ENCODE results near the gene SEC14L2. TPM values are rescaled to one million over a fixed set of nuclear protein-coding genes. Genes with fewer than 3 reads are reported as not detected.
A peak's percentile ranks its signal among the peaks of the same experiment; 100 is the strongest.

SEC14L2 gene
- total RNA-seq, 1 donor from 2014 or later = 20.6 TPM

DNA sequence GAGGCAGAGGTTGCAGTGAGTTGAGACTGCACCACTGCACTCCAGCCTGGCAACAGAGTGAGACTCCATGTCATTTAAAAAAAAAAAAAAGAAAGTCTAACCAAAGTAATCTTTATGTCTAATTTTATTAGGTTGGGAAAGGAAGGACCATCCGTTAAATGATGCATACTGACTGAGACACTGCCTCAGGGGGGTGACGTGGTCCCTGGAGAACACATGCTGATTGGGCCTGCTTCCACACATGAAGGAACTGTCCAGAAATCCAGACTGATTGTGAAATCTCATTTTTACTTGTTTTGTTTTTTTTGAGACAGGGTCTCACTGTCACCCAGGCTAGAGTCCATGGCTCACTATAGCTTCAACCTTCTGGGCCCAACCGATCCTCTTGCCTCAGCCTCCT lies 45.6 kb upstream of the SEC14L2 start:
- no peak overlapping the region for H3K4me3 ChIP-seq

DNA sequence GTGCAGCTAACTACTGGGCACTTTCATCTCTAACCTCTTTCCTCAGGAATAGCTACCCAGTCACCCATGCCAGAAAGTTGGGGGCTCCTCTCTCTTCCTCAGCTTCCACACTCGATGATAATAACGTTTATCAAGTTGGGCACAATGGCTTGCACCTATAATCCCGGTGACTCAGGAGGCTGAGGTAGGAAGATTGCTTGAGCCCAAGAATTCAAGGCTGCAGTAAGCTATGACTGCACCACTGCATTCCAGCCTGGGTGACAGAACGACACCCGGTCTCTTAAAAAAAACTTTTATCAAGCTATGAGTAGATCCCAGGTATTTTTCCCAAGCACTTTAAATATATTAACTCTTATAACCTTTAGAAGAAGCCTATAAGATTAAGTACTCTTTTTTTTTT lies 42.2 kb upstream of the SEC14L2 start:
- intact Hi-C loops (cut with DNase I) = loop anchor here (10.0 kb wide), 1 partner anchor 70 kb away; the partner anchor contains the start of gene CASTOR1
- Histone ChIP-seq H3K36me3 (peaks cover 0 to 24% of the 10 kb centered on the region in 2 donors), H3K9me3 (no peaks in the 10 kb centered on the region), H3K27me3 (no peaks in the 10 kb centered on the region), H3K4me3 (peak overlapping the region; percentile 66 to 89), H3K27ac (peak overlapping the region; percentile 95), H3K4me1 (peaks cover 52% of the 10 kb centered on the region)
- no peak for DNase-seq (ENCODE audit: extremely low spot score in 2 of 2)
- TF ChIP-seq, protein P1, sequence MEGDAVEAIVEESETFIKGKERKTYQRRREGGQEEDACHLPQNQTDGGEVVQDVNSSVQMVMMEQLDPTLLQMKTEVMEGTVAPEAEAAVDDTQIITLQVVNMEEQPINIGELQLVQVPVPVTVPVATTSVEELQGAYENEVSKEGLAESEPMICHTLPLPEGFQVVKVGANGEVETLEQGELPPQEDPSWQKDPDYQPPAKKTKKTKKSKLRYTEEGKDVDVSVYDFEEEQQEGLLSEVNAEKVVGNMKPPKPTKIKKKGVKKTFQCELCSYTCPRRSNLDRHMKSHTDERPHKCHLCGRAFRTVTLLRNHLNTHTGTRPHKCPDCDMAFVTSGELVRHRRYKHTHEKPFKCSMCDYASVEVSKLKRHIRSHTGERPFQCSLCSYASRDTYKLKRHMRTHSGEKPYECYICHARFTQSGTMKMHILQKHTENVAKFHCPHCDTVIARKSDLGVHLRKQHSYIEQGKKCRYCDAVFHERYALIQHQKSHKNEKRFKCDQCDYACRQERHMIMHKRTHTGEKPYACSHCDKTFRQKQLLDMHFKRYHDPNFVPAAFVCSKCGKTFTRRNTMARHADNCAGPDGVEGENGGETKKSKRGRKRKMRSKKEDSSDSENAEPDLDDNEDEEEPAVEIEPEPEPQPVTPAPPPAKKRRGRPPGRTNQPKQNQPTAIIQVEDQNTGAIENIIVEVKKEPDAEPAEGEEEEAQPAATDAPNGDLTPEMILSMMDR (IDR thresholded peaks at IDR 0.05) = no peak
- TF ChIP-seq POLR2AphosphoS5 (IDR thresholded peaks at IDR 0.05; ENCODE audit: insufficient read depth in 1 of 2, low read depth in 1 of 2) (no peak), POLR2A (IDR thresholded peaks at IDR 0.05) (no peak)

More for the DNA sequence above, 45.6 kb upstream of the SEC14L2 start:
- H3K27me3 ChIP-seq = no peaks in the 10 kb centered on the region
- no peak for DNase-seq (ENCODE audit: extremely low spot score in 2 of 2)
- intact Hi-C loops (cut with DNase I) = loop anchor here (10.0 kb wide), 1 partner anchor 66 kb away; the partner anchor contains the start of gene CASTOR1
- peaks cover 68% of the 10 kb centered on the region for H3K4me1 ChIP-seq
- peaks cover 0 to 45% of the 10 kb centered on the region in 2 donors for H3K36me3 ChIP-seq
- no peak overlapping the region for H3K27ac ChIP-seq
- no peaks in the 10 kb centered on the region for H3K9me3 ChIP-seq
- TF ChIP-seq POLR2AphosphoS5 (IDR thresholded peaks at IDR 0.05; ENCODE audit: insufficient read depth in 1 of 2, low read depth in 1 of 2) (no peak), POLR2A (IDR thresholded peaks at IDR 0.05) (no peak)
- TF ChIP-seq, protein P1 (IDR thresholded peaks at IDR 0.05) = no peak

DNA sequence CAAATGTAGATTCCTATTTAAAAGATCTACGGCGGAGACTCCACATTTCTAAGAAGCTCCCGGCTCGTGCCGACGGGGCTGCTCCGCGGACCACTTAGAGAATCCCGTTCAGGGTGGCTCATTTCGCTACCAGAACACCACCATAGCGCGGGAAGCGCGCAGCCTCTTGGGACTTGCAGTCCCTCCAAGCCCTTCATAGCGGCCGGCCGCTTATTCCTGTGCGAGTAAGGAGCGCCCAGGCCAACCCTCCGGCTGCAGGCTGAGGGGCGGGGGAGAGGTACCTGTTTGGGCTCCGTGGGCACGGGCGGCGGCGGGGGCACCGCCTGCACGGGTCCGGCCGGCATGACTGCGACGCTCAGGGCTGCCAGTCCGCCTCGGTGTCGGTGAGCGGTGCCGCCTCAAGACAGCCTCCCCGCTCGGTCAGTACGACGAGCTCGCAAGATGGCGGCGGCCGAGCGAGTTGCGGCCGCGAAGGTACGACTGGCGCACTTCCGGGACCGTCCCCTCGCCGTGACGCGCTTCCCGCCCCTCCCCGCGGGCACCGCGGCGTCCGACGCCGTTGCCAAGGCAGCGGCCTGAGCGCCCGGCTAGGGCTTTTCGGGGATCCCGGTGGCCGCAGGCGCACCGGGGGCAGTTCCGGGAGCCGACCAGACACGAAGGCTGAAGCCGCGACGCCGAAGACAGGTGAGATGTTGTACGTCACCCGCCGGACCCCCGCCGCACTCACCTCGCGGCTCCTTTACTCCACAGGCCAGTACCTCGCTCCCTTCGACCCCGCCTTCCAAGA lies 40.2 kb upstream of the SEC14L2 start, which contains the start of the genes CCDC157 and SF3A1:
Gene CCDC157 (plus strand): TSS at position 559 of the 787 bp plus-strand sequence. CDS start 8,994 bp downstream, outside the sequence.
Gene SF3A1 (minus strand): TSS at position 446 of the 787 bp plus-strand sequence. CDS start 102 bp downstream, at position 344.
- H3K4me1 ChIP-seq = peaks cover 37% of the 10 kb centered on the region
- TF ChIP-seq POLR2A (IDR thresholded peaks at IDR 0.05) = peak in 1 of 2 donors; percentile 89
- peak; percentile 31 to 98 for TF ChIP-seq POLR2AphosphoS5 (IDR thresholded peaks at IDR 0.05; ENCODE audit: insufficient read depth in 1 of 2, low read depth in 1 of 2)
- TF ChIP-seq, protein P1 (IDR thresholded peaks at IDR 0.05) = peak in 1 of 3 experiments; percentile 33
- peaks cover 0 to 14% of the 10 kb centered on the region in 2 donors for H3K36me3 ChIP-seq
- intact Hi-C loops (cut with DNase I) = loop anchor here (10.0 kb wide), 1 partner anchor 72 kb away; the partner anchor contains the start of gene CASTOR1
- H3K27me3 ChIP-seq = no peaks in the 10 kb centered on the region
- peak in 1 of 2 donors; percentile 91 for DNase-seq (ENCODE audit: extremely low spot score in 2 of 2)
- no peaks in the 10 kb centered on the region for H3K9me3 ChIP-seq
- peak within 1 kb of the TSS; percentile 95 for H3K27ac ChIP-seq
- H3K4me3 ChIP-seq = peak within 1 kb of the TSS; percentile 66 to 89

DNA sequence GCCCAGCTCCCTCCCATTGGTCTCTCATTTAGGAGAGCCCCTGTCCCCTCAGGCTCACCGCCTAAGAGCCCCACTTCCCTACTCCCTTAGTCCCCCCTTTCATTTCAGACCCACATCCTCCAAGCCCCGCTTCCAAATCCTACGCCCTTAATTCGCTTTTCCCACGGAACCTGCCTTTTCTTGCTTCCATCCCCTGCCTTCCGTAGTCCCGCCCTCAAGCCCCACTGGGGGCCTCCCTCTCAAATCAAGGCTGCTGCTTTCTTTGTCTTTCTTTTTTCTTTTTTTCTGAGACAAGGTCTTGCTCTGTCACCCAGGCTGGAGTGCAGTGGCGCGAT lies 39.6 kb upstream of the SEC14L2 start:
- peaks cover 0 to 8% of the 10 kb centered on the region in 2 donors for H3K36me3 ChIP-seq
- H3K4me1 ChIP-seq = peaks cover 37% of the 10 kb centered on the region
- no peaks in the 10 kb centered on the region for H3K27me3 ChIP-seq
- H3K27ac ChIP-seq = peak overlapping the region; percentile 95
- intact Hi-C loops (cut with DNase I) = loop anchor here (10.0 kb wide), 1 partner anchor 72 kb away; the partner anchor contains the start of gene CASTOR1
- peak overlapping the region; percentile 66 to 89 for H3K4me3 ChIP-seq
- no peaks in the 10 kb centered on the region for H3K9me3 ChIP-seq
- TF ChIP-seq POLR2AphosphoS5 (IDR thresholded peaks at IDR 0.05; ENCODE audit: insufficient read depth in 1 of 2, low read depth in 1 of 2) = no peak
- TF ChIP-seq, protein P1 (IDR thresholded peaks at IDR 0.05) = no peak
- no peak for TF ChIP-seq POLR2A (IDR thresholded peaks at IDR 0.05)
- no peak for DNase-seq (ENCODE audit: extremely low spot score in 2 of 2)
